Uterus (tissue), 2 donors: ENCODE measurements around the gene F10.

Experiments
- CTCF ChIP-seq, 4 experiments: fragments of 200-600 bp in 2 of 4; fragments of 450-650 bp in 2 of 4; sonication (generic) in 2 of 4; IDR thresholded peaks; one replicate each; pipeline ENCODE4 v1.5.1; 2016 to 2019; ENCODE audit warnings: antibody characterized with exemption in 4 of 4, mild to moderate bottlenecking in 2 of 4, moderate library complexity in 1 of 4
- POLR2A ChIP-seq, 2 donors: fragments of 450-650 bp; IDR thresholded peaks; one replicate each; pipeline ENCODE4 v1.6.1; 2016; ENCODE audit warnings: antibody characterized with exemption in 2 of 2, mild to moderate bottlenecking in 1 of 2, moderate library complexity in 1 of 2

DNA sequence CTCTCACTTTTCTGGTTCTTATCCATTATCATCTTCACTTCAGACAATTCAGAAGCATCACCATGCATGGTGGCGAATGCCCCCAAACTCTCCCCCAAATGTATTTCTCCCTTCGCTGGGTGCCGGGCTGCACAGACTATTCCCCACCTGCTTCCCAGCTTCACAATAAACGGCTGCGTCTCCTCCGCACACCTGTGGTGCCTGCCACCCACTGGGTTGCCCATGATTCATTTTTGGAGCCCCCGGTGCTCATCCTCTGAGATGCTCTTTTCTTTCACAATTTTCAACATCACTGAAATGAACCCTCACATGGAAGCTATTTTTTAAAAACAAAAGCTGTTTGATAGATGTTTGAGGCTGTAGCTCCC is 2.8 kb upstream of the F10 start:
- no peak for TF ChIP-seq CTCF (IDR thresholded peaks at IDR 0.05)
- TF ChIP-seq POLR2A (IDR thresholded peaks at IDR 0.05), result no peak
